ENCODE data around the gene RHBDL1. TPM values are rescaled to one million over a fixed set of nuclear protein-coding genes. Genes with fewer than 3 reads are reported as not detected.

Gene RHBDL1
- total RNA-seq, 4 donors from 2014 or later, result 1.5 to 2.0 TPM; not detected in 2

DNA sequence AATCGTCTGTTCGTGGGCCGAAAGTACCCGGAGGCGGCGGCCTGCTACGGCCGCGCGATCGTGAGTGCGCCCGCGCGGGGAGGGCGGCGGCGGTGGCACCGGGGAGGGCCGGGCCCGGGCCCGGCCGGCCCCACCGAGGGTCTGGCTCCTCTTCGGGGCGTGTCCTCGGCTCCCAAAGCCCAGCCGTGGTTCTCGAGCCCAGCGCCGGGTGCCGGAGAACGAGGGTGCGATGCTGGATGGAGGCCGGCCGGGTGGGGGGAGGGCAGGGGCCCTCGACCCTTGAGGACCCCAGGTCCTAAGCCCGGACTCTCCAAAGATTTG lies 5.1 kb downstream of the RHBDL1 start:
- peak overlapping the region; percentile 39 to 82 for H3K4me3 ChIP-seq
- peaks cover 0 to 34% of the 10 kb centered on the region in 2 donors for H3K4me1 ChIP-seq
- H3K9me3 ChIP-seq, result no peaks in the 10 kb centered on the region
- H3K27me3 ChIP-seq, result no peaks in the 10 kb centered on the region
- H3K27ac ChIP-seq, result peak overlapping the region; percentile 86 to 96
- DNase-seq, result no peak
- TF ChIP-seq POLR2A (IDR thresholded peaks at IDR 0.05), result no peak
- TF ChIP-seq, protein P1, sequence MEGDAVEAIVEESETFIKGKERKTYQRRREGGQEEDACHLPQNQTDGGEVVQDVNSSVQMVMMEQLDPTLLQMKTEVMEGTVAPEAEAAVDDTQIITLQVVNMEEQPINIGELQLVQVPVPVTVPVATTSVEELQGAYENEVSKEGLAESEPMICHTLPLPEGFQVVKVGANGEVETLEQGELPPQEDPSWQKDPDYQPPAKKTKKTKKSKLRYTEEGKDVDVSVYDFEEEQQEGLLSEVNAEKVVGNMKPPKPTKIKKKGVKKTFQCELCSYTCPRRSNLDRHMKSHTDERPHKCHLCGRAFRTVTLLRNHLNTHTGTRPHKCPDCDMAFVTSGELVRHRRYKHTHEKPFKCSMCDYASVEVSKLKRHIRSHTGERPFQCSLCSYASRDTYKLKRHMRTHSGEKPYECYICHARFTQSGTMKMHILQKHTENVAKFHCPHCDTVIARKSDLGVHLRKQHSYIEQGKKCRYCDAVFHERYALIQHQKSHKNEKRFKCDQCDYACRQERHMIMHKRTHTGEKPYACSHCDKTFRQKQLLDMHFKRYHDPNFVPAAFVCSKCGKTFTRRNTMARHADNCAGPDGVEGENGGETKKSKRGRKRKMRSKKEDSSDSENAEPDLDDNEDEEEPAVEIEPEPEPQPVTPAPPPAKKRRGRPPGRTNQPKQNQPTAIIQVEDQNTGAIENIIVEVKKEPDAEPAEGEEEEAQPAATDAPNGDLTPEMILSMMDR (IDR thresholded peaks at IDR 0.05), result no peak
- H3K36me3 ChIP-seq, result no peaks in the 10 kb centered on the region
- intact Hi-C loops (cut with DNase I; ENCODE audit: low total_unique reads), result no loop called here

DNA sequence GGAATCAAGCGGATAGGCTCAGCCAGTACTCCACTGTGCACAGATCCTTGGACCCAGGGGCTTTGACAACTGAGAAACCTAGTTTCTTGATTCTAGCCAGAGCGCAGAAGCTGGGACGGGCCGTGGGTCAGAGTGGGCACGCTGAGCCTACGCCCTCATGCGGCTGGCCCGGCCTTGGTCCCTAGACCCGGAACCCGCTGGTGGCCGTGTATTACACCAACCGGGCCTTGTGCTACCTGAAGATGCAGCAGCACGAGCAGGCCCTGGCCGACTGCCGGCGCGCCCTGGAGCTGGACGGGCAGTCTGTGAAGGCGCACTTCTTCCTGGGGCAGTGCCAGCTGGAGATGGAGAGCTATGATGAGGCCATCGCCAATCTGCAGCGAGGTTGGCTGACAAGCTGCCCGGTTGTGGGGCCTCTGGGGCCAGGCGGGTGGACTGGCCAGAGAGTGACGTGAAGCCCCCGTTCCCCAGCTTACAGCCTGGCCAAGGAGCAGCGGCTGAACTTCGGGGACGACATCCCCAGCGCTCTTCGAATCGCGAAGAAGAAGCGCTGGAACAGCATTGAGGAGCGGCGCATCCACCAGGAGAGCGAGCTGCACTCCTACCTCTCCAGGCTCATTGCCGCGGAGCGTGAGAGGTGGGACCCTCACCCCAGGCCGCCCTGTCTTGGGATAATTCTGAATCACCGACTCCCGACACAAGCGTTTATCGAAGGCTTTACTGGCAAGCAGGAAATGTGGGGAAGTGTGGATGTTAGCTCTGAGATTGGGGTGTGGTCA lies 5.7 kb downstream of the RHBDL1 start:
- H3K4me1 ChIP-seq, result peaks cover 0 to 29% of the 10 kb centered on the region in 2 donors

DNA sequence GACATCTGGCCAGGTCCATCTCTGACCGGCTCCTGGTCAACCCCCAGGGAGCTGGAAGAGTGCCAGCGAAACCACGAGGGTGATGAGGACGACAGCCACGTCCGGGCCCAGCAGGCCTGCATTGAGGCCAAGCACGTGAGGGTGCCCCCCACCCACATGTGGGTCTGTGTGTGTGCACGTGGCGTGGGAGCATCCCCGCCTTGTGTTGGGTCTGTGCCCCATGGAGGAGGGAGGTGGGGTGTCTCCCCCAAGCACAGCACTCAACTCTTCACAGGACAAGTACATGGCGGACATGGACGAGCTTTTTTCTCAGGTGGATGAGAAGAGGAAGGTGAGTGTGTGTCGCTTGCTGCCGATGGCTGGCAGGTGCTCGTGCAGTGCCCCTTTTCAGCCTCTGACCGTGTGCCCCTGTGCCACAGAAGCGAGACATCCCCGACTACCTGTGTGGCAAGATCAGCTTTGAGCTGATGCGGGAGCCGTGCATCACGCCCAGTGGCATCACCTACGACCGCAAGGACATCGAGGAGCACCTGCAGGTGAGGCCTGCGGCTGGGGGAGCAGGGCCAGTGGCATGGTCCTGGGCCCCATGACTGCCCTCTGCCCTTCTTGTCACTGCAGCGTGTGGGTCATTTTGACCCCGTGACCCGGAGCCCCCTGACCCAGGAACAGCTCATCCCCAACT lies 6.4 kb downstream of the RHBDL1 start:
- TF ChIP-seq POLR2A (IDR thresholded peaks at IDR 0.05), result no peak
- TF ChIP-seq, protein P1 (IDR thresholded peaks at IDR 0.05), result no peak
- Histone ChIP-seq H3K4me1 (peaks cover 0 to 29% of the 10 kb centered on the region in 2 donors), H3K27ac (no peak overlapping the region), H3K27me3 (no peaks in the 10 kb centered on the region), H3K36me3 (no peaks in the 10 kb centered on the region), H3K9me3 (no peaks in the 10 kb centered on the region), H3K4me3 (no peak overlapping the region)
- intact Hi-C loops (cut with DNase I; ENCODE audit: low total_unique reads), result no loop called here
- no peak for DNase-seq

More for the DNA sequence above, 5.7 kb downstream of the RHBDL1 start:
- Histone ChIP-seq H3K4me3 (peak overlapping the region; percentile 39 to 82), H3K27me3 (no peaks in the 10 kb centered on the region), H3K36me3 (no peaks in the 10 kb centered on the region), H3K27ac (peak overlapping the region; percentile 86 to 96), H3K9me3 (no peaks in the 10 kb centered on the region)
- TF ChIP-seq, protein P1 (IDR thresholded peaks at IDR 0.05), result no peak
- no peak for TF ChIP-seq POLR2A (IDR thresholded peaks at IDR 0.05)
- DNase-seq, result no peak
- intact Hi-C loops (cut with DNase I; ENCODE audit: low total_unique reads), result no loop called here

DNA sequence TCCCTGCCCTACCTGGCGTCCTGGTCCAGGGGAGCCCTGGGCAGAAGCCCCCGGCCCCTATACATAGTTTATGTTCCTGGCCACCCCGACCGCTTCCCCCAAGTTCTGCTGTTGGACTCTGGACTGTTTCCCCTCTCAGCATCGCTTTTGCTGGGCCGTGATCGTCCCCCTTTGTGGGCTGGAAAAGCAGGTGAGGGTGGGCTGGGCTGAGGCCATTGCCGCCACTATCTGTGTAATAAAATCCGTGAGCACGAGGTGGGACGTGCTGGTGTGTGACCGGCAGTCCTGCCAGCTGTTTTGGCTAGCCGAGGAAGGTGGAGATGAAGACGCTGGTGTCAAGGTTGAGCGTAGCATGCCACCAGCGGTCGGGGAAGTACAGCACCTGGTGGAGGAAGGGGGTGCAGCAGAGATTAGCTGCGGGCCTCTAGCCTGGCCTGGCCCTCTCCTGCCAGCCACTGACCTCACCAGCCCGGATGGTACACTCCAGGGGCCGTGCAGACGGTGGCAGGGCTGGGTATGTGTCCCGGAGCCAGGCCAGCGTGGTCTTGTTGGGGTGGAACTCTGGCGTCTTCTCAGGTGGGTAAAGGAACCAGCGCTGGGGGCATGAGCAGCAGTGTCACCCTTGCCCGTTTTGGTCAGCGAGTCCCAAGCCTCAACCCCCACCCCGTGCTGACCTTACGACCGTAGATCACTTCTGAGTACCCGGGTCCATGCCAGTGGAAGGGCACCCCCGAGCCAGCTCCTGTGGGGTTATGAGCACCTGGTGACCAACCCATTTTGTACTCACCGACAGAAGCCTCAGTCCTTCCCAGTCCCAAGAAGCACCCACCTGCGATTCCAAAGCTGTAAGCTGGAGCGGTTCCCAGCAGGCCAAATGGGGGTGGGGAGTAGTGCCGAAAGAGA lies 7.3 kb downstream of the RHBDL1 start:
- intact Hi-C loops (cut with DNase I; ENCODE audit: low total_unique reads), result no loop called here
- Histone ChIP-seq H3K9me3 (no peaks in the 10 kb centered on the region), H3K27me3 (no peaks in the 10 kb centered on the region), H3K4me1 (peaks cover 0 to 29% of the 10 kb centered on the region in 2 donors), H3K36me3 (no peaks in the 10 kb centered on the region), H3K4me3 (no peak overlapping the region), H3K27ac (no peak overlapping the region)
- TF ChIP-seq, protein P1 (IDR thresholded peaks at IDR 0.05), result no peak
- no peak for TF ChIP-seq POLR2A (IDR thresholded peaks at IDR 0.05)
- no peak for DNase-seq

Data from uterus (tissue), 4 donors.